ENCODE measurements around the gene SWAP70.
"Not testable (repeated sequence)": the region's sequence is repeated elsewhere in the genome, so short reads cannot be mapped to it uniquely, and the experiment has no call there.

Gene SWAP70

DNA sequence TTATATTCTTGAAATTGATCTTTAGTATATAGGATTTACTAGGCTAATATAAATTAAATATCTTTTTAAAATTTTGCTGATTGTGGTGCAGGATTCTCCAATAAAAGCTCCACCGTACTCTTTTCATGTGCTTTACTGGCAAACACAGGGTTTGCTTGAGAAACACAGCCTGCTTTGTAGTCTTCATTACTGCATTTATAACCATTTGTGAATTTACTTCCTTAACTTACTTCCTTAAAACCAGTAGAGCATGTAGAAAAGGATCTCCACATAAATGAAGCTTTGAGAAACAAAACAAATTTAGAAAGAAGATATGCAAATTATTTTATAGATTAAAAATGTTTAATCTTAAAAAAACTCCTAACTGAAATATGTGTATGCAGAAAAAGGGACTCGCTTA, 28.8 kb downstream of the SWAP70 start:
- DNase-seq (ENCODE audit: low read depth in 2 of 2) = no peak

GRCh38 chr11:9693801-9694553, 30.1 kb downstream of the SWAP70 start:
- DNase-seq (ENCODE audit: low read depth in 2 of 2) = no peak

- not testable (repeated sequence) for DNase-seq (ENCODE audit: low read depth in 2 of 2)
Measured at GRCh38 chr11:9695228-9695627, 31.4 kb downstream of the SWAP70 start.

GRCh38 chr11:9697766-9698165, 33.9 kb downstream of the SWAP70 start:
- no peak for DNase-seq (ENCODE audit: low read depth in 2 of 2)

- DNase-seq (ENCODE audit: low read depth in 2 of 2) = no peak
Measured at GRCh38 chr11:9700105-9700801, 36.4 kb downstream of the SWAP70 start.

- no peak for DNase-seq (ENCODE audit: low read depth in 2 of 2)
Measured at GRCh38 chr11:9701799-9702198, 37.9 kb downstream of the SWAP70 start.

GRCh38 chr11:9703280-9703679, 39.4 kb downstream of the SWAP70 start:
- no peak for DNase-seq (ENCODE audit: low read depth in 2 of 2)

DNA sequence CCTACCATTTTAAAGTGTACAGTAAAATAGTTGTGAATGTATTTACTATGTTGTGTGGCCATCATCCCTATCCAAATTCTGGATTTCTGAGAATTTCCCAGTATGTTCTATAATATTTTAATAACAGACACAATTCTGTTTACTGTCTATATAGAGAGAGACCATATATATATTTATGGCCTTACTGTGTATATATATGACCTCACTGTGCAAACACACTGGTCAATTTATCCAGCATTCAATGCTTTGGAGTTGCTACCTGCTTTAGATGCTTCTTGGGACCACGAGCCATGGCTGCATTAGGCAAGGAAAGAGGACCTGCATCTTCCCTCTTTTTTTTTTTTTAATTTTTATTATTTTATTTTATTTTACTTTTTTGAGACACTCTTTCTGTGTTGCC, 40.2 kb downstream of the SWAP70 start:
- DNase-seq (ENCODE audit: low read depth in 2 of 2) = no peak

- DNase-seq (ENCODE audit: low read depth in 2 of 2) = no peak
Measured at GRCh38 chr11:9704620-9705019, 40.7 kb downstream of the SWAP70 start.

DNA sequence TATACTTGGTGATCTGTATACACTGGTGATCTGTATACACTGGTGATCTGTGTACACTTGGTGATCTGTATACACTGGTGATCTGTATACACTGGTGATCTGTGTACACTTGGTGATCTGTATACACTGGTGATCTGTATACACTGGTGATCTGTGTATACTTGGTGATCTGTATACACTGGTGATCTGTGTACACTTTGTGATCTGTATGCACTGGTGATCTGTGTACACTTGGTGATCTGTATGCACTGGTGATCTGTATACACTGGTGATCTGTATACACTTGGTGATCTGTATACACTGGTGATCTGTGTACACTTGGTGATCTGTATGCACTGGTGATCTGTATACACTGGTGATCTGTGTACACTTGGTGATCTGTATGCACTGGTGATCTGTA, 41.5 kb downstream of the SWAP70 start:
- not testable (repeated sequence) for DNase-seq (ENCODE audit: low read depth in 2 of 2)

GRCh38 chr11:9708544-9708943, 44.7 kb downstream of the SWAP70 start:
- DNase-seq (ENCODE audit: low read depth in 2 of 2) = no peak

DNA sequence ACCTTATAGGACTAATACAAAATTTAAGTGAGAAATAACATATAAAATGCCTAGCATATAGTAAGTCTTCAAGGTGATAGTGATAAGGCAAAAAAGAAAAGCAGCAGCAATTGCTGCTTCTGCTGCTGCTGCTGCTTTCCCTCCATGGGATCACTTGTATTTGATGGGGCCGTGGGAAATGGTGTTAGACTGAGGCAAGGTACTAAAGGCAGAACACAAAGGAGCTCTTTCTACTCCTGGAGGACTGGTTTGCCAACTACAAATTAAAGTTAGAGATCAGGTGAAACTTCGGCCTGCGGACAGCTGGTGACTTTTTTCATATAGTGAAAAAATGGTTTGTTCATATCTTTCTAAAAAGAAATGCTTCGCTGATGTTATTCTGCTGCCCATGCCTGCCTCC, 46.3 kb downstream of the SWAP70 start:
- no peak for DNase-seq (ENCODE audit: low read depth in 2 of 2)

GRCh38 chr11:9710852-9711251, 47.0 kb downstream of the SWAP70 start:
- no peak for DNase-seq (ENCODE audit: low read depth in 2 of 2)

DNA sequence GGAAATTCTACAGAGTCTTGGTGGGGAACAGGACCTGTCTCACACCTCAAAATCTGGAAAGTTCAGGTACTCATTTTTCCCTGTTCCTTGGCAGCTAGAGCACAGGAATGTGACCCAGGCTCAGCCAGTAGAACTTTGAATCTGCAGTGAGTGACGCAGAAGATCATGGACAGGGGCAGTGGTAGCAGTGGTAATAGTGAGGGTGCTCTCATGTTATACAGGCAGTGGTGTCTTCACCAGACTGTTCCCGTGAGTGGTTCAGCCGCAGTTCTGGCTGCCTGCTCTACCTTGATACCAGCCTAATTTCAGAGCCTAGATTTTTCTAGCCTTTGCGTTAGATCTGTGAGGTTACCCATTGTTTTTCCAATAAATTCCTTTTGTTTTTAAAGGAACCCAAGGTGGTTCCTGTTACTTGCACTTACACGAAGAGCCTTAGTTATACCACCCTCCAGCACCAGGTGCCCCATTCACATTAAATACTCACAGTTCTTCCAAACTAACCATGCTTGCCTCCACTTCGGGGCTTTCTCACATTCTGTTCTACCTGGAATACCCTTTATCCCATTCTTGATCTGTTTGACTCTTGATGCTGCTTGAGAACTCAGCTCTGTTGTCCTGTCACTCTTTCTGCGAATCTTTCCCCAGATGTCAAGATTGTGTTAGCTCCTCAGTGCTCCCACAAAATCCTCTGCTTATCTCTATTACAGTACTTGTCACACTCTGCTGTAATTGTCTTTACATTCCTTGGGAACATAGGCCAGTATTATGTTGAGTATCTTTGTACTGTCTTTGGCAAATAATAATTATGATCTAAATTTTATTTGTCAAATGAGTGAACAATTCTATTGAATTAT, 47.8 kb downstream of the SWAP70 start:
- DNase-seq (ENCODE audit: low read depth in 2 of 2) = no peak

- no peak for DNase-seq (ENCODE audit: low read depth in 2 of 2)
Measured at GRCh38 chr11:9714272-9714940, 50.5 kb downstream of the SWAP70 start.

- DNase-seq (ENCODE audit: low read depth in 2 of 2) = no peak
Measured at GRCh38 chr11:9716275-9717039, 52.6 kb downstream of the SWAP70 start.

DNA sequence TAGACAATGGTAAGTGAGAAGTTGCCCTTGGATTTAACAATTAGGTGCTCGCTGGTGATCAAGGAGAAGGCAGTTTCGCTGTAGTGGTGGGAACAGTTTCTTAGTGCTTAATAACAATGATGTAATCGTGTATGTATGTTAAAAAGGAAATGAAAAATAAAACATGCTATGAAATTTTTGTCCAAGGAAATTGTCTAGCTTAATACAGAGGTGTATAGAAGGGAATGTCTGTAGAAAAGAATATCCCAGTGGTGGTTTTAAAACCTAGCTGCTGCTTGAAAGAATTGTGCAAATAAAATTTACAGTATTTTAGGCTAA, 53.1 kb downstream of the SWAP70 start:
- DNase-seq (ENCODE audit: low read depth in 2 of 2) = no peak

- no peak for DNase-seq (ENCODE audit: low read depth in 2 of 2)
Measured at GRCh38 chr11:9717719-9718118, 53.8 kb downstream of the SWAP70 start.

- DNase-seq (ENCODE audit: low read depth in 2 of 2) = no peak
Measured at GRCh38 chr11:9718147-9718546, 54.3 kb downstream of the SWAP70 start.

GRCh38 chr11:9719566-9720289, 55.9 kb downstream of the SWAP70 start:
- DNase-seq (ENCODE audit: low read depth in 2 of 2) = no peak

- no peak for DNase-seq (ENCODE audit: low read depth in 2 of 2)
Measured at GRCh38 chr11:9720290-9720630, 56.4 kb downstream of the SWAP70 start.
